HCT116 (cell line): ENCODE data around the gene MDM4.

Experiments used
- EGR1 ChIP-seq: IDR thresholded peaks from 2 replicates; pipeline ENCODE4 v1.6.1; 2012; ENCODE audit warnings: low read depth
- ELF1 ChIP-seq: IDR thresholded peaks from 2 replicates; pipeline ENCODE4 v1.6.1; 2012; ENCODE audit warnings: low read depth, borderline replicate concordance
- EZH2 ChIP-seq: fragments of 200-600 bp; sonication (generic); IDR thresholded peaks from 2 replicates; pipeline ENCODE4 v1.6.1; 2017; ENCODE audit warnings: antibody characterized with exemption, mixed run types
- POLR2A ChIP-seq: IDR thresholded peaks from 2 replicates; pipeline ENCODE4 v1.7.0; 2011; ENCODE audit warnings: borderline replicate concordance; ENCODE audit not compliant: insufficient read depth, insufficient read length; ENCODE audit errors: extremely low read depth
- POLR2AphosphoS5 ChIP-seq: IDR thresholded peaks from 2 replicates; pipeline ENCODE4 v1.6.1; 2011; ENCODE audit warnings: mild to moderate bottlenecking, low read depth, low read length, moderate library complexity
- SRF ChIP-seq: IDR thresholded peaks from 2 replicates; pipeline ENCODE4 v1.6.1; 2012; ENCODE audit warnings: low read depth
- ZFX ChIP-seq: fragments of 450-650 bp; IDR thresholded peaks from 2 replicates; pipeline ENCODE4 v1.6.1; 2017
- TF ChIP-seq, protein P1 (sequence below), 3 experiments: fragments of 200-600 bp in 1 of 3; sonication (generic) in 1 of 3; IDR thresholded peaks in 2 of 3; conservative IDR thresholded peaks in 1 of 3; 2 replicates each; pipeline ENCODE4 v1.5.1; 2012 to 2017; ENCODE audit warnings: low read depth in 2 of 3, low read length in 2 of 3, antibody characterized with exemption in 1 of 3, borderline replicate concordance in 1 of 3, control low read depth in 1 of 3, mild to moderate bottlenecking in 1 of 3, mixed read lengths in 1 of 3, mixed run types in 1 of 3, moderate library complexity in 1 of 3; ENCODE audit not compliant: insufficient read depth in 1 of 3

DNA sequence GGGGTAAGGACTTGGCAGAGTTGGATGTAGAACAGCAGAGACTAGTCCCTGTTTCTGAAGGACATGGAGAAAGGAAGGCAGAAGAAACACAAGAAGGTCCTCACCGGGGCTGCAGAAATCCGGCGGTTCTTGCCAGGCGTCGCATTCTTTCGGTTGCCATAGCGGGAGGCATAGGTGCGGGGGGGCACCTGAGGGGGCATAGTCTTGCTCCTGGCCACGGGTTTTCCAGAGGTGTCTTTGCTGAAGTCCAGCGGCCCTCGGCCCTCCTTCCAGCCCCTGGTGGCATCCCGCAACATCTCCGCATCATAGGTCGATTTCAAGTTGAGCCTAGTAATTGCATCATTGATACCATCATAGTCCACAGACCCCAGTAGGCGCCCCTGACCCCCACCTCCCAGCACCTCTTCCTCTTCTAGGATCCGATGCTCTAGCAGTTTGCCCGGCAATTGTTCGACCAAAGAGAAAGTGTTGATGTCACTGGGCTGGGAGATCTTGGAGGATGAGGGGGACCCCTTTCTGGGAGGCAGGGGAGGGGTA, 47.4 kb upstream of the MDM4 start:
- no peak for TF ChIP-seq EGR1
- no peak for TF ChIP-seq POLR2AphosphoS5
- TF ChIP-seq EZH2, result no peak
- TF ChIP-seq, protein P1, sequence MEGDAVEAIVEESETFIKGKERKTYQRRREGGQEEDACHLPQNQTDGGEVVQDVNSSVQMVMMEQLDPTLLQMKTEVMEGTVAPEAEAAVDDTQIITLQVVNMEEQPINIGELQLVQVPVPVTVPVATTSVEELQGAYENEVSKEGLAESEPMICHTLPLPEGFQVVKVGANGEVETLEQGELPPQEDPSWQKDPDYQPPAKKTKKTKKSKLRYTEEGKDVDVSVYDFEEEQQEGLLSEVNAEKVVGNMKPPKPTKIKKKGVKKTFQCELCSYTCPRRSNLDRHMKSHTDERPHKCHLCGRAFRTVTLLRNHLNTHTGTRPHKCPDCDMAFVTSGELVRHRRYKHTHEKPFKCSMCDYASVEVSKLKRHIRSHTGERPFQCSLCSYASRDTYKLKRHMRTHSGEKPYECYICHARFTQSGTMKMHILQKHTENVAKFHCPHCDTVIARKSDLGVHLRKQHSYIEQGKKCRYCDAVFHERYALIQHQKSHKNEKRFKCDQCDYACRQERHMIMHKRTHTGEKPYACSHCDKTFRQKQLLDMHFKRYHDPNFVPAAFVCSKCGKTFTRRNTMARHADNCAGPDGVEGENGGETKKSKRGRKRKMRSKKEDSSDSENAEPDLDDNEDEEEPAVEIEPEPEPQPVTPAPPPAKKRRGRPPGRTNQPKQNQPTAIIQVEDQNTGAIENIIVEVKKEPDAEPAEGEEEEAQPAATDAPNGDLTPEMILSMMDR (IDR thresholded peaks at IDR 0.05 in 2 of 3, conservative IDR thresholded peaks at IDR 0.05 in 1 of 3; ENCODE audit: borderline replicate concordance in 1 of 3, insufficient read depth in 1 of 3, low read depth in 2 of 3, low read length in 2 of 3), result no peak
- no peak for TF ChIP-seq POLR2A
- no peak for TF ChIP-seq ZFX
- no peak for TF ChIP-seq SRF
- no peak for TF ChIP-seq ELF1
